ENCODE data around the gene TCP11.
"Not testable (repeated sequence)": the region's sequence is repeated elsewhere in the genome, so short reads cannot be mapped to it uniquely, and the experiment has no call there.

Gene TCP11

GRCh38 chr6:35142588-35143569 is 1.7 kb upstream of the TCP11 start:
- FAIRE-seq: no peak

GRCh38 chr6:35140639-35141006 is 516 bp downstream of the TCP11 start:
- FAIRE-seq: no peak

GRCh38 chr6:35139924-35140638 is 1.1 kb downstream of the TCP11 start:
- FAIRE-seq: peak; percentile 94

DNA sequence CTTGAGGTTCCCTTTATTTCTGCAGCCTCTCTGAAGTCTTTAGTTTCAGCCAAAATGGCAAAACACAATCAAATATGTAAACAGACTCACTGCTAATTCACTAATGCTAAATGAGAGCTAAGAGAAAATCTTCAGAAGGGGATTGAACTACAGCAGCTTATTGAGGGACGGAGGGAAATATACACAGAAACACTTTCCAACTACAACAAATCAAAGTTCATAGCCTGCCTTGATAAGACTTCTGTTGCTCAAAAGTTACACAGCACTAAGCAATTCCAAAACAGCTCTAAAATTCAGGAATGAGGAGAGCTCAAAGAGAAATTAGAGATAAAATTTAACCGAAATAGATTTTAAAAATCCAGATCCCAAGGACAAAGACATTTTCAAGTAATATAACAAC is 1.7 kb downstream of the TCP11 start:
- no peak for FAIRE-seq

DNA sequence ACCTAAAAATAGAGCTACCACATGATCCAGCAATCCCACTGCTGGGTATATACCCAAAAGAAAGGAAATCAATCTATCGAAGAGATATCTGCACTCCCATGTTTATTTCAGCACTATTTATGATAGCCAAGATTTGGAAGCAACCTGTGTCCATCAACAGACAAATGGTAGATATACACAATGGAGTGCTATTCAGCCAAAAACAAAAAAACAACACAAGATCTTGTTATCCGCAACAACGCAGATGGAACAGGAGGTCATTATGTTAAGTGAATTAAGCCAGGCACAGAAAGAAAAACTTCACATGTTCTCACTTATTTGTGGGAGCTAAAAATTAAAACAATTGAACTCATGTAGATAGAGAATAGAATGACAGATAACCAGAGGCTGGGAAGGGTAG is 2.9 kb downstream of the TCP11 start:
- not testable (repeated sequence) for FAIRE-seq

DNA sequence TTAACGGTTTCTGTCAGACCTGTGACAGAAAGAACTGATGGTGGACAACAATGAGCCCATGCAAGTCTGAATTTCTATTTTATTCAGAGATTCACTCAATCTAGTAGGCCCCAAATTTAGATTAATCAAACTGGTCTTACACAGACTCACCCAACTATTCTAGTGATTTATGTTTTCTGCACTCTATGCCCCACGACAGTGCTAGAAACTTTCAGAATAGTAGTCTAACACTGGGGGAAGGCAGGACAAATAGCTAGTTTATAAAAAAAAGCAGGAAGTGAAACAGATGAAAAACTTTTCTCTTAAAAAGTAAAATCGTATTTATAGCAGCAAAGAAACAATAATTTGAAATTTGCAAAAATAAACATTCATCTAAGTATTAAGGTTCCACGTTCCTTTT is 5.0 kb downstream of the TCP11 start:
- no peak for FAIRE-seq

DNA sequence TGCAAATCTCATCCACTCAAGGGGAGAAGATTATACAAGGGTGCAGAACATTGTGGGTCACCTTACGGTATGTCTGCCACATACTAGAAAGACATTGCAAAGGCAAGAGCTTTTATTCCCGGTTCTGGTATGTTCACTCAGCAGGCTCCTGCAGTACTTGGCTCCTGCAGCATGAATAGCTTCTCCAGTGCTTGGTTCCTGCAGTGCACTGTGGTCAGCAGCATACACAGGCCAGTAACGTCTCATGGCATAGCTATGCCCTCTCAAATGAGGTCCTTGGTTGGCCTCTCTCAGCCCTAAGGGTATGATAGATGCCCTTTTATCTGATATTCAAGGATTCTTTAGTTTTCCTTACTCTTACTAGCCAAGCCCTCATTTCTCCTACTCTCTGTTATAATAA is 12.6 kb downstream of the TCP11 start:
- no peak for FAIRE-seq

- FAIRE-seq: no peak
These were observed 13.1 kb downstream of the TCP11 start for GRCh38 chr6:35128042-35128441.

DNA sequence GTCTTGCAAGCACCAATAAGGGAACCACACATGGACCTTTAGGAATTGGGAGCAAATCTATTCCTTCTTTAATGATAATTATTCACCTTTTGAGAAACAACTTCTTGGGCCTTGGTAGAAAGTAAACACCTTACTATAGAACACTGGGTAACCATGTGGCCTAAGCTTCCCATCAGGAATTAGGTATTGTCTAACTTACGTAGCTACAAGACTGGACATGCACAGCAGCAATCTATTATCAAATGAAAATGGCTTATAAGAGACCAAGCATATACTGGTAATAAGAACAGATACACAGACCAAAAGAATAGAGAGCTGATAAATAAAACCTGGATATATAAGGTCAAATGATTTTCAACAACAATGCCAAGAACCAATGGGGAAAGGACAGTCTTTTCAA is 16.8 kb downstream of the TCP11 start:
- FAIRE-seq: no peak

- no peak for FAIRE-seq
These were observed 20.4 kb downstream of the TCP11 start for GRCh38 chr6:35120746-35121145.

- no peak for FAIRE-seq
These were observed 32.7 kb downstream of the TCP11 start for GRCh38 chr6:35108309-35108885.

DNA sequence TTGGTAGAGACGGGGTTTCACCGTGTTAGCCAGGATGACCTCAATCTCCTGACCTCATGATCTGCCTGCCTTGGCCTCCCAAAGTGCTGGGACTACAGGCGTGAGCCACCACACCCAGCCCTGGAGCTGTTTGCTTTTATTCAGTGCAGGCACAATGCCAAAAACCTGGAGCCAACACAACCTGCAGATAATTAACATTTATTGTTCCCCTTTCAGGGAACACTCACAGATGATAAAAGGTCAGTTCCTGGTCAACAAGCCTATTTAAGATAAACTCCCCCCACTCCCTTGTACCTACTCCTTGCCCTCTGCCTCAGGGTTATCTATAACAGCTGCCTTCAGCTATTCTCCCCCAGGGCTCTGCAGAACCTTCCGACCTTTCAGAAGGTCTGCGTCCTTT is 33.4 kb downstream of the TCP11 start:
- FAIRE-seq: not testable (repeated sequence)

GRCh38 chr6:35107208-35107607 is 33.9 kb downstream of the TCP11 start:
- not testable (repeated sequence) for FAIRE-seq

- FAIRE-seq: not testable (repeated sequence)
These were observed 35.1 kb downstream of the TCP11 start for GRCh38 chr6:35106061-35106460.

GRCh38 chr6:35105078-35105477 is 36.1 kb downstream of the TCP11 start:
- no peak for FAIRE-seq

DNA sequence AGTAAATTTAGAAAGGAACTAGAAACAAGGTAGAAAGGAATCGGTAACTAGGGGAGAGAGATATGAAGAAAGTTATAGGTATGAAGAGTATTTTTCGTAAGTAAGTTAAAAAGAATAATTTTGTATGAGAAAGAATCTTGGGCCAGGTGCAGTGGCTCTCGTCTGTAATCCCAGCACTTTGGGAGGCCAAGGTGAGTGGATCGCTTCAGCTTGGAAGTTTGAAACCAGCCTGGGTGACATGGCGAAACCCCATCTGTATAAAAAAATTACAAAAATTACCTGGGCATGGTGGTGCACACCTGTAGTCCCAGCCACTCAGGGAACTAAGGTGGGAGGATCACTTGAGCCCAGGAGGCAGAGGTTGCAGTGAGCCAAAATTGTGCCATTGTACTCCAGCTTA is 42.0 kb downstream of the TCP11 start:
- FAIRE-seq: no peak

- FAIRE-seq: no peak
These were observed 44.8 kb downstream of the TCP11 start for GRCh38 chr6:35096129-35096862.

DNA sequence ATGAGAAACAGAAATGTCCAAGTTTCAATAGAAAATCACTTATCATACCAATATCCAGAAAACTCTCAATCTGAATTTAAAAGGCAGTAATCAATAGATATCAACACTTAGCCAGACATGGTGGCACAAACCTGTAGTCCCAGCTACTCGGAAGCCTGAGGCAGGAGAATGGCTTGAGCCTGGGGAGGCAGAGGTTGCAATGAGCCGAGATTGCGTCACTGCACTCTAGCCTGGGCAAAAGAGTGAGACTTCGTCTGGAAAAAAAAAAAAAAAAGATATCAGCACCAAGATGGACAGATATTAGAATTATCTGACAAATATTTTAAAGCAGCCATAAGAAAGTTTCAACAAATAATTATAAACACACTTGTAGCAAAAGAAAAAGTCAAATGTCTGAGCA is 47.0 kb downstream of the TCP11 start:
- FAIRE-seq: no peak

GRCh38 chr6:35093783-35094182 is 47.4 kb downstream of the TCP11 start:
- no peak for FAIRE-seq

DNA sequence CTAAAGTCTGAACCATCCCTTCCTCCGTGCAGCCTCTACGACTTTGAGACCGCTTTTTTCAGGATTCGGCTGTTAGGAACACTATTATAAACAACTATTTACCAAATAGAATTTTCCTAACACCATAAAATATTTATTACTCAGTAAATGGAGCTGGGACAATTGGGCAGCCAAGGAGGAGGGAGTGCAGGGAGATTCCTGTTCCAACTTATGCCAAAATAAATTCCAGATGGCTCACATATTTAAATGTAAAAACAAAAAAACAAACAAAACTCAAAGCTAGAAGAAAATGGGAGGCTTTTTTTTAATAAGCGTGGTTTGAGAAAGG is 48.1 kb downstream of the TCP11 start:
- FAIRE-seq: peak; percentile 95

- FAIRE-seq: no peak
These were observed 48.6 kb downstream of the TCP11 start for GRCh38 chr6:35092362-35093117.

Measured in endometrium (tissue), 2 donors.